HG02840 (cell line): ENCODE measurements around the gene ASTN1.

Experiments used
- ATAC-seq: cut with Tn5 transposase; IDR thresholded peaks from one replicate; pipeline ENCODE4 v1.9.1; 2021; ENCODE audit warnings: mild to moderate bottlenecking, moderate library complexity, moderate number of reproducible peaks; ENCODE audit not compliant: unreplicated experiment, low FRiP score

Gene ASTN1

GRCh38 chr1:177165069-177165439, 542 bp upstream of the ASTN1 start:
- ATAC-seq: no peak

- no peak for ATAC-seq
These were observed 600 bp downstream of the ASTN1 start for GRCh38 chr1:177163844-177164379.

GRCh38 chr1:177162243-177162642, 2.3 kb downstream of the ASTN1 start:
- no peak for ATAC-seq

GRCh38 chr1:177146499-177146898, 18.0 kb downstream of the ASTN1 start:
- ATAC-seq: no peak

- no peak for ATAC-seq
These were observed 19.1 kb downstream of the ASTN1 start for GRCh38 chr1:177145106-177146070.

- ATAC-seq: no peak
These were observed 21.7 kb downstream of the ASTN1 start for GRCh38 chr1:177142791-177143271.

GRCh38 chr1:177142010-177142409, 22.5 kb downstream of the ASTN1 start:
- ATAC-seq: no peak

GRCh38 chr1:177138347-177138746, 26.2 kb downstream of the ASTN1 start:
- no peak for ATAC-seq

- no peak for ATAC-seq
These were observed 26.7 kb downstream of the ASTN1 start for GRCh38 chr1:177137814-177138213.

- no peak for ATAC-seq
These were observed 29.3 kb downstream of the ASTN1 start for GRCh38 chr1:177135250-177135649.

GRCh38 chr1:177133977-177134538, 30.5 kb downstream of the ASTN1 start:
- no peak for ATAC-seq

- ATAC-seq: no peak
These were observed 32.4 kb downstream of the ASTN1 start for GRCh38 chr1:177132141-177132540.

GRCh38 chr1:177131723-177132122, 32.8 kb downstream of the ASTN1 start:
- no peak for ATAC-seq

GRCh38 chr1:177130451-177130945, 34.0 kb downstream of the ASTN1 start:
- ATAC-seq: no peak

GRCh38 chr1:177128665-177129281, 35.7 kb downstream of the ASTN1 start:
- no peak for ATAC-seq

- ATAC-seq: no peak
These were observed 38.2 kb downstream of the ASTN1 start for GRCh38 chr1:177126267-177126666.

- no peak for ATAC-seq
These were observed 39.8 kb downstream of the ASTN1 start for GRCh38 chr1:177124577-177125278.

GRCh38 chr1:177122461-177123251, 41.9 kb downstream of the ASTN1 start:
- no peak for ATAC-seq

- no peak for ATAC-seq
These were observed 45.2 kb downstream of the ASTN1 start for GRCh38 chr1:177119311-177119710.
